Astrocyte (in vitro differentiated cells and primary cell): ENCODE data around the gene NIT2.

Experiments
- CTCF ChIP-seq: IDR thresholded peaks from 2 replicates; pipeline ENCODE4 v1.5.1; 2011; ENCODE audit warnings: low read depth, mild to moderate bottlenecking, inconsistent platforms, low read length, moderate library complexity; ENCODE audit not compliant: insufficient read depth
- EZH2 ChIP-seq: IDR thresholded peaks from 2 replicates; pipeline ENCODE4 v1.6.1; 2012; ENCODE audit warnings: mild to moderate bottlenecking, low read length, inconsistent platforms; ENCODE audit not compliant: insufficient read depth

GRCh38 chr3:100333970-100334487 is 528 bp upstream of the NIT2 start:
- TF ChIP-seq CTCF: no peak
- no peak for TF ChIP-seq EZH2
